C4-2B (cell line): ENCODE results near the gene MRC2.

ENCODE experiments used
- CTCF ChIP-seq: fragments of 450-650 bp; conservative IDR thresholded peaks from 2 replicates; pipeline ENCODE4 v1.5.1; 2017; ENCODE audit warnings: mild to moderate bottlenecking
- ZFX ChIP-seq: fragments of 450-650 bp; IDR thresholded peaks from 2 replicates; pipeline ENCODE4 v1.6.1; 2017

- TF ChIP-seq CTCF (no peak), ZFX (no peak)
Observed at GRCh38 chr17:62712171-62712581, 84.7 kb downstream of the MRC2 start.
